H9 (cell line): ENCODE results near the gene VSTM4. TPM values are rescaled to one million over a fixed set of nuclear protein-coding genes. Genes with fewer than 3 reads are reported as not detected.

Experiments used
- DNase-seq: peaks from one replicate; pipeline ENCODE4 v3.0.0-alpha.2; 2017
- H2AFZ ChIP-seq: one replicate; pipeline ENCODE4 v1.6.1; 2013; ENCODE audit warnings: mild to moderate bottlenecking, low read length, control low read depth, moderate library complexity
- H2AK5ac ChIP-seq: 2 replicates; pipeline ENCODE4 v1.6.1; 2013; ENCODE audit warnings: low read length, control low read depth, mixed read lengths; ENCODE audit not compliant: insufficient read length
- H2BK120ac ChIP-seq: one replicate; pipeline ENCODE4 v1.6.1; 2013; ENCODE audit warnings: low read depth, mild to moderate bottlenecking, low read length, control low read depth, inconsistent platforms; ENCODE audit not compliant: poor library complexity, severe bottlenecking
- H2BK12ac ChIP-seq: 2 replicates; pipeline ENCODE4 v1.6.1; 2013; ENCODE audit warnings: low read length, control low read depth, mixed read lengths, low read depth; ENCODE audit not compliant: insufficient read length
- H2BK15ac ChIP-seq: 2 replicates; pipeline ENCODE4 v1.6.1; 2013; ENCODE audit warnings: low read depth, low read length, control low read depth
- H2BK20ac ChIP-seq: one replicate; pipeline ENCODE4 v1.6.1; 2013; ENCODE audit warnings: low read depth, mild to moderate bottlenecking, low read length, control low read depth, inconsistent platforms; ENCODE audit not compliant: poor library complexity, severe bottlenecking
- H2BK5ac ChIP-seq: 2 replicates; pipeline ENCODE4 v1.6.1; 2013; ENCODE audit warnings: low read length, control low read depth, mixed read lengths; ENCODE audit not compliant: insufficient read length
- H3K14ac ChIP-seq: 2 replicates; pipeline ENCODE4 v1.6.1; 2013; ENCODE audit warnings: low read length, control low read depth; ENCODE audit not compliant: insufficient read depth
- H3K18ac ChIP-seq: 2 replicates; pipeline ENCODE4 v1.6.1; 2013; ENCODE audit warnings: low read depth, mild to moderate bottlenecking, mixed read lengths, low read length, control low read depth; ENCODE audit not compliant: insufficient read length
- H3K23ac ChIP-seq: 2 replicates; pipeline ENCODE4 v1.6.1; 2013; ENCODE audit warnings: low read length, control low read depth, mixed read lengths, low read depth; ENCODE audit not compliant: insufficient read length
- H3K23me2 ChIP-seq: 2 replicates; pipeline ENCODE4 v1.6.1; 2013; ENCODE audit warnings: low read depth, mild to moderate bottlenecking, mixed read lengths, low read length, control low read depth; ENCODE audit not compliant: insufficient read length, poor library complexity, severe bottlenecking
- H3K27ac ChIP-seq: 2 replicates; pipeline ENCODE4 v1.5.1; 2013; ENCODE audit warnings: low read length, control low read depth, mixed read lengths, low read depth; ENCODE audit not compliant: insufficient read length
- H3K27me3 ChIP-seq: 2 replicates; pipeline ENCODE4 v1.6.1; 2013; ENCODE audit warnings: low read length, control low read depth, inconsistent platforms; ENCODE audit not compliant: insufficient read depth
- H3K4ac ChIP-seq: 2 replicates; pipeline ENCODE4 v1.6.1; 2013; ENCODE audit warnings: low read depth, mild to moderate bottlenecking, control low read depth, inconsistent platforms, low read length, moderate library complexity
- H3K4me1 ChIP-seq: 2 replicates; pipeline ENCODE4 v1.6.1; 2013; ENCODE audit warnings: low read length, control low read depth, inconsistent platforms; ENCODE audit not compliant: insufficient read depth
- H3K4me2 ChIP-seq: 2 replicates; pipeline ENCODE4 v1.6.1; 2013; ENCODE audit warnings: low read length, control low read depth, mixed read lengths; ENCODE audit not compliant: insufficient read length, insufficient read depth
- H3K56ac ChIP-seq: 2 replicates; pipeline ENCODE4 v1.6.1; 2013; ENCODE audit warnings: low read depth, mild to moderate bottlenecking, mixed read lengths, low read length, control low read depth; ENCODE audit not compliant: insufficient read length
- H3K79me1 ChIP-seq: 2 replicates; pipeline ENCODE4 v1.6.1; 2013; ENCODE audit warnings: low read depth, mild to moderate bottlenecking, moderate library complexity, low read length, control low read depth, inconsistent platforms; ENCODE audit not compliant: insufficient read depth, poor library complexity, severe bottlenecking
- H3K79me2 ChIP-seq: 2 replicates; pipeline ENCODE4 v1.6.1; 2013; ENCODE audit warnings: low read length, control low read depth, inconsistent platforms; ENCODE audit not compliant: insufficient read depth
- H3K9ac ChIP-seq: 2 replicates; pipeline ENCODE4 v1.6.1; 2013; ENCODE audit warnings: low read length, control low read depth, mixed read lengths; ENCODE audit not compliant: insufficient read length; ENCODE audit errors: extremely low read depth
- H3K9me3 ChIP-seq: one replicate; pipeline ENCODE4 v1.6.1; 2013; ENCODE audit warnings: low read depth, low read length, inconsistent platforms; ENCODE audit not compliant: control insufficient read depth
- H3T11ph ChIP-seq: one replicate; pipeline ENCODE4 v1.6.1; 2013; ENCODE audit warnings: mild to moderate bottlenecking, low read length, control low read depth, inconsistent platforms
- H4K20me1 ChIP-seq: one replicate; pipeline ENCODE4 v1.6.1; 2013; ENCODE audit not compliant: control insufficient read depth, insufficient read length, insufficient read depth
- H4K5ac ChIP-seq: 2 replicates; pipeline ENCODE4 v1.6.1; 2013; ENCODE audit warnings: low read depth, mild to moderate bottlenecking, mixed read lengths, low read length, control low read depth; ENCODE audit not compliant: insufficient read length
- H4K8ac ChIP-seq: replicated peaks from 2 replicates; pipeline ENCODE4 v1.6.1; 2013; ENCODE audit warnings: low read length, control low read depth, mixed read lengths, low read depth; ENCODE audit not compliant: insufficient read length
- H4K91ac ChIP-seq: 2 replicates; pipeline ENCODE4 v1.6.1; 2013; ENCODE audit warnings: low read depth, mild to moderate bottlenecking, moderate library complexity, mixed read lengths, low read length, control low read depth; ENCODE audit not compliant: insufficient read length
- H3K27ac Mint-ChIP-seq, 3 experiments: 2 replicates in 2 of 3; 3 replicates in 1 of 3; pipeline ENCODE4 v1.8.0; 2020 to 2021; ENCODE audit warnings: mixed read lengths in 3 of 3, mild to moderate bottlenecking in 1 of 3, moderate library complexity in 1 of 3
- H3K27me3 Mint-ChIP-seq: 2 replicates; pipeline ENCODE4 v1.8.0; 2021; ENCODE audit warnings: low read depth, mild to moderate bottlenecking, moderate library complexity, mixed read lengths
- H3K36me3 Mint-ChIP-seq, 3 experiments: 2 replicates in 2 of 3; 3 replicates in 1 of 3; pipeline ENCODE4 v1.8.0; 2020 to 2021; ENCODE audit warnings: low read depth in 3 of 3, mixed read lengths in 3 of 3; ENCODE audit not compliant: insufficient read depth in 1 of 3
- H3K4me1 Mint-ChIP-seq, 2 experiments: 2 replicates each; pipeline ENCODE4 v1.8.0; 2020; ENCODE audit warnings: mixed read lengths in 2 of 2
- H3K4me3 Mint-ChIP-seq, 2 experiments: 2 replicates in 1 of 2; 3 replicates in 1 of 2; pipeline ENCODE4 v1.8.0; 2020 to 2021; ENCODE audit warnings: mild to moderate bottlenecking in 2 of 2, mixed read lengths in 2 of 2, moderate library complexity in 1 of 2
- H3K9me3 Mint-ChIP-seq, 2 experiments: 2 replicates in 1 of 2; 3 replicates in 1 of 2; pipeline ENCODE4 v1.8.0; 2020; ENCODE audit warnings: mild to moderate bottlenecking in 2 of 2, mixed read lengths in 2 of 2, moderate library complexity in 1 of 2
- WGBS: extraction: QIAGEN DNeasy Blood & Tissue Kit; methylation state at CpG from one replicate; pipeline ENCODE4 v1.1.7; 2013; ENCODE audit warnings: missing lambda C conversion rate, low lambda C conversion rate, mixed read lengths; ENCODE audit not compliant: insufficient read length; ENCODE audit errors: extremely low coverage; 5-methylcytosine and 5-hydroxymethylcytosine counted together
- total RNA-seq: library from RNA; stranded (reverse); gene quantifications from 2 replicates; pipeline ENCODE4 v1.2.1, GENCODE V29; 2021
- TF ChIP-seq, protein P1 (sequence below): fragments of 200-600 bp; sonication (generic); conservative IDR thresholded peaks from 3 replicates; pipeline ENCODE4 v1.8.0; 2021; ENCODE audit warnings: antibody characterized with exemption, mild to moderate bottlenecking

Gene VSTM4
- total RNA-seq, 1 experiment from 2014 or later: 0.44 TPM

DNA sequence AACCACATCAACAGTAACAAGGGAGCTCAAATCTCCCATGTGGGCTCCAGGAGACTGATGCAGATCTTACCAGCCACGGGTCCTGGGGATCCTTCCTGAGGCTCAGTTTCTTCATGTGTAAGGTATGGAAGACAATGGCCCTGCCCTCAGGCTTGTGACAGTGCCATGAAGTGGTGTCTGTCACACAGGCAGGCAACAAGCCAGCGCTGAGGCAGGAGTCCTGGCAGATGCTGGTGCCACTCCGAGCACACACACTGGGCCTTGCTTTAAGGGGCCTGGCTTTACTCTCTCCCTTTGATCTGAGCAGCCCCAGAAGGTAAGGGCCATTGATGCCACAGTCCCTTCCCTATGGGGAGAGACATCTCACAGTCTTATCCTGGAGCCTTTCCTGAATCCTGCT, 147.3 kb downstream of the VSTM4 start:
- H3K4me1 Mint-ChIP-seq: no peaks in the 10 kb centered on the region
- no peak overlapping the region for H2AK5ac ChIP-seq
- DNase-seq: no peak
- no peak overlapping the region for H3K56ac ChIP-seq
- H3K4ac ChIP-seq: no peak overlapping the region
- H3K18ac ChIP-seq: no peak overlapping the region
- peaks cover 7% of the 10 kb centered on the region for H3K27me3 Mint-ChIP-seq
- no peak overlapping the region for H3K4me3 Mint-ChIP-seq
- H3T11ph ChIP-seq: no peak overlapping the region
- no peak overlapping the region for H2AFZ ChIP-seq
- H3K27ac Mint-ChIP-seq: no peak overlapping the region
- no peak overlapping the region for H4K91ac ChIP-seq
- no peaks in the 10 kb centered on the region for H3K9me3 Mint-ChIP-seq
- no peak overlapping the region for H3K27ac ChIP-seq
- H2BK20ac ChIP-seq: no peak overlapping the region
- H2BK12ac ChIP-seq: no peak overlapping the region
- H3K23ac ChIP-seq: no peak overlapping the region
- TF ChIP-seq, protein P1, sequence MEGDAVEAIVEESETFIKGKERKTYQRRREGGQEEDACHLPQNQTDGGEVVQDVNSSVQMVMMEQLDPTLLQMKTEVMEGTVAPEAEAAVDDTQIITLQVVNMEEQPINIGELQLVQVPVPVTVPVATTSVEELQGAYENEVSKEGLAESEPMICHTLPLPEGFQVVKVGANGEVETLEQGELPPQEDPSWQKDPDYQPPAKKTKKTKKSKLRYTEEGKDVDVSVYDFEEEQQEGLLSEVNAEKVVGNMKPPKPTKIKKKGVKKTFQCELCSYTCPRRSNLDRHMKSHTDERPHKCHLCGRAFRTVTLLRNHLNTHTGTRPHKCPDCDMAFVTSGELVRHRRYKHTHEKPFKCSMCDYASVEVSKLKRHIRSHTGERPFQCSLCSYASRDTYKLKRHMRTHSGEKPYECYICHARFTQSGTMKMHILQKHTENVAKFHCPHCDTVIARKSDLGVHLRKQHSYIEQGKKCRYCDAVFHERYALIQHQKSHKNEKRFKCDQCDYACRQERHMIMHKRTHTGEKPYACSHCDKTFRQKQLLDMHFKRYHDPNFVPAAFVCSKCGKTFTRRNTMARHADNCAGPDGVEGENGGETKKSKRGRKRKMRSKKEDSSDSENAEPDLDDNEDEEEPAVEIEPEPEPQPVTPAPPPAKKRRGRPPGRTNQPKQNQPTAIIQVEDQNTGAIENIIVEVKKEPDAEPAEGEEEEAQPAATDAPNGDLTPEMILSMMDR: no peak
- H2BK5ac ChIP-seq: no peak overlapping the region
- WGBS: no CpG with 5 or more reads among the region's 3 CpGs
- H3K23me2 ChIP-seq: no peaks in the 10 kb centered on the region
- H3K4me2 ChIP-seq: no peak overlapping the region
- H4K20me1 ChIP-seq: no peaks in the 10 kb centered on the region
- no peak overlapping the region for H4K5ac ChIP-seq
- no peak overlapping the region for H3K9ac ChIP-seq
- H3K27me3 ChIP-seq: no peaks in the 10 kb centered on the region
- H3K14ac ChIP-seq: no peak overlapping the region; the same call in 1 of the 2 replicates
- no peaks in the 10 kb centered on the region for H3K79me1 ChIP-seq
- no peaks in the 10 kb centered on the region for H3K79me2 ChIP-seq
- H3K9me3 ChIP-seq: no peaks in the 10 kb centered on the region
- H3K4me1 ChIP-seq: no peaks in the 10 kb centered on the region
- H4K8ac ChIP-seq: no peak overlapping the region
- H2BK120ac ChIP-seq: no peak overlapping the region
- no peaks in the 10 kb centered on the region; a peak in 1 of 7 replicates for H3K36me3 Mint-ChIP-seq
- H2BK15ac ChIP-seq: no peak overlapping the region
